HepG2 (cell line): Measurements from ENCODE around the gene GABRR2. TPM values are rescaled to one million over a fixed set of nuclear protein-coding genes. Genes with fewer than 3 reads are reported as not detected.

Experiments
- DR1 ChIP-seq: sonication (generic); formaldehyde crosslinking; IDR thresholded peaks from 2 replicates; pipeline ENCODE4 v1.8.0; 2021; ENCODE audit warnings: mild to moderate bottlenecking, missing genetic modification reagents, inconsistent platforms
- MEIS2 ChIP-seq: sonication (generic); formaldehyde crosslinking; IDR thresholded peaks from 2 replicates; pipeline ENCODE4 v1.9.0; 2021; ENCODE audit warnings: mild to moderate bottlenecking, missing genetic modification reagents
- MTA3 ChIP-seq: sonication (generic); formaldehyde crosslinking; IDR thresholded peaks from 2 replicates; pipeline ENCODE4 v1.4.0; 2020; ENCODE audit warnings: missing genetic modification reagents
- MYC ChIP-seq: sonication (generic); formaldehyde crosslinking; IDR thresholded peaks from 2 replicates; pipeline ENCODE4 v1.9.0; 2021; ENCODE audit warnings: missing genetic modification reagents, borderline replicate concordance
- NFYC ChIP-seq: IDR thresholded peaks from 2 replicates; pipeline ENCODE4 v1.6.1; 2016; ENCODE audit warnings: missing genetic modification reagents, missing compliant biosample characterization
- RARG ChIP-seq: sonication (generic); formaldehyde crosslinking; IDR thresholded peaks from 2 replicates; pipeline ENCODE4 v1.4.0; 2020; ENCODE audit warnings: low read depth, mild to moderate bottlenecking, missing genetic modification reagents
- RCOR2 ChIP-seq: IDR thresholded peaks from 2 replicates; pipeline ENCODE4 v1.6.1; 2016; ENCODE audit warnings: missing biosample characterization, missing genetic modification reagents
- TAF1 ChIP-seq: sonication (generic); formaldehyde crosslinking; IDR thresholded peaks from 2 replicates; pipeline ENCODE4 v1.4.0; 2020; ENCODE audit warnings: missing genetic modification reagents
- TRIM24 ChIP-seq: sonication (generic); formaldehyde crosslinking; IDR thresholded peaks from 2 replicates; pipeline ENCODE4 v1.8.0; 2022; ENCODE audit warnings: mild to moderate bottlenecking, missing genetic modification reagents
- WIZ ChIP-seq: sonication (generic); formaldehyde crosslinking; IDR thresholded peaks from 2 replicates; pipeline ENCODE4 v1.5.1; 2020; ENCODE audit warnings: mild to moderate bottlenecking, missing genetic modification reagents
- ZBTB7A ChIP-seq: sonication (generic); formaldehyde crosslinking; IDR thresholded peaks from 2 replicates; pipeline ENCODE4 v1.8.0; 2022; ENCODE audit warnings: mild to moderate bottlenecking, missing genetic modification reagents
- ZMYM3 ChIP-seq: sonication (generic); formaldehyde crosslinking; IDR thresholded peaks from 2 replicates; pipeline ENCODE4 v1.5.1; 2020; ENCODE audit warnings: mild to moderate bottlenecking, missing genetic modification reagents
- ZNF816 ChIP-seq: sonication (generic); formaldehyde crosslinking; IDR thresholded peaks from 2 replicates; pipeline ENCODE4 v1.8.0; 2022; ENCODE audit warnings: missing genetic modification reagents, mild to moderate bottlenecking, borderline replicate concordance
- polyA plus RNA-seq, 8 experiments: library from polyadenylated mRNA; depleted of rRNA in 3 of 8; stranded (reverse) in 7 of 8; unstranded in 1 of 8; fragments of >200 nt; fragmentation: Illumina TruSeq in 4 of 8; extraction: Trizol in 4 of 8; gene quantifications; 2 replicates each; pipeline versions ENCODE4 v1.2.1 to v1.2.3, GENCODE V29; 2011 to 2016; ENCODE audit warnings: low read depth in 4 of 8, missing spikeins in 1 of 8, mixed read lengths in 1 of 8; ENCODE audit not compliant: insufficient read depth in 1 of 8
- total RNA-seq, 5 experiments: library from RNA; depleted of rRNA; stranded (reverse); fragments of >200 nt; fragmentation: Illumina TruSeq; extraction: Trizol; gene quantifications; 2 replicates each; pipeline ENCODE4 v1.2.3, GENCODE V29; 2016; ENCODE audit warnings: low read depth in 1 of 5
- TF ChIP-seq, protein P1 (sequence below): sonication (generic); formaldehyde crosslinking; IDR thresholded peaks from 2 replicates; pipeline ENCODE4 v1.4.0; 2020; ENCODE audit warnings: missing genetic modification reagents, mild to moderate bottlenecking, borderline replicate concordance
- TF ChIP-seq, protein P2 (sequence below): sonication (generic); formaldehyde crosslinking; conservative IDR thresholded peaks from 2 replicates; pipeline ENCODE4 v1.4.0; 2020; ENCODE audit warnings: mild to moderate bottlenecking, missing genetic modification reagents, moderate library complexity
- TF ChIP-seq, protein P3 (sequence below), 2 experiments: fragments of 450-650 bp in 1 of 2; sonication (generic) in 1 of 2; formaldehyde crosslinking; IDR thresholded peaks; 2 replicates each; pipeline versions ENCODE4 v1.5.0 to v1.8.0; 2020 to 2022; ENCODE audit warnings: mild to moderate bottlenecking in 1 of 2, missing genetic modification reagents in 1 of 2
- TF ChIP-seq, protein P4 (sequence below): sonication (generic); formaldehyde crosslinking; IDR thresholded peaks from 2 replicates; pipeline ENCODE4 v1.4.0; 2020; ENCODE audit warnings: missing genetic modification reagents
- TF ChIP-seq, protein P5 (sequence below): sonication (generic); formaldehyde crosslinking; IDR thresholded peaks from 2 replicates; pipeline ENCODE4 v1.4.0; 2020; ENCODE audit warnings: mild to moderate bottlenecking, missing genetic modification reagents

The GABRR2 gene
- total and polyA plus RNA-seq, 2 of the 13 experiments (the other 11 are each of a cell fraction or from before 2014, with no cell fraction given), result 0.13 TPM; not detected in 1

DNA sequence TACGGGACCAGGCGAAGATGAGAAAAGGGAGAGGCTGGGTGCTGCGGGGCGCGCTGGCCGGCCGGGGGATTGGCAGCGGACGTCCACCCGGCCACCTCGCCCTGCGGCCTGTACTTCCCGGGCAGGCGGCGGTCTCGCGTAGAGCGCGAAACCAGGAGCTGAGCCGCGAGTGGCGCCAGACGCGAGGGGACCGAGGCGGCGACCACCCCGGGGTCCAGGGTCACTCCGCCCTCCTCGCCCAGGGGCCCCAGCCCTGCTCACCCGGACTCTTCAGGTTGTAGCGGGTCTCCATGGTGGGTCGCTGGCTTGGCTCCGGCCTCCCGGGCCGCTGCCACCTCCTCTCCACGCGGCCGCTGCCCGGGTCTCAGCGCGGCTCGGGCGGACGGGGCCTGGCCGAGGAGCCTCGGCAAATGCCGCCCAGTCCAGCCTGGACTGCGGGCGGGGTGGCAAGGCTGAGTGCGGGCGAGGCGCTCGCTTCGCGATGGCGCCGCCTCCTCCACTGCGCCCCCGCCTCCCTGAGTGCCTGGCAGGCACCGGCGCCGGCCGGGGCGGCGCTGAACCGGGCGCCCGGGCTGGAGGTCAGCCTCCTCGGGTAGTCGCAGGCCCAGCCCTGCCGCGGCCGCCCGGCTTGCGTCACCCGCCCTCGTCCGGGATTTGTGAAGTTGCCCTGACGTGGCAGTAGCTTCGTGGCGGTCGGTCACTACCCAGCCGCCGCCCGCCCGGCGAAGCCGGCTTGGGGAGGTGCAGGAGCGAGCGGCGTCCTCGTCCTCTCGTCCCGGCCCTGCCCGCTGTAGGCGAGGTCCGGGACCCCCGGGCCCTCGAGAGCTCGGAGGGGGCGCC is 37.4 kb upstream of the GABRR2 start, which contains the start of gene UBE2J1 (continued):
- TF ChIP-seq, protein P1, sequence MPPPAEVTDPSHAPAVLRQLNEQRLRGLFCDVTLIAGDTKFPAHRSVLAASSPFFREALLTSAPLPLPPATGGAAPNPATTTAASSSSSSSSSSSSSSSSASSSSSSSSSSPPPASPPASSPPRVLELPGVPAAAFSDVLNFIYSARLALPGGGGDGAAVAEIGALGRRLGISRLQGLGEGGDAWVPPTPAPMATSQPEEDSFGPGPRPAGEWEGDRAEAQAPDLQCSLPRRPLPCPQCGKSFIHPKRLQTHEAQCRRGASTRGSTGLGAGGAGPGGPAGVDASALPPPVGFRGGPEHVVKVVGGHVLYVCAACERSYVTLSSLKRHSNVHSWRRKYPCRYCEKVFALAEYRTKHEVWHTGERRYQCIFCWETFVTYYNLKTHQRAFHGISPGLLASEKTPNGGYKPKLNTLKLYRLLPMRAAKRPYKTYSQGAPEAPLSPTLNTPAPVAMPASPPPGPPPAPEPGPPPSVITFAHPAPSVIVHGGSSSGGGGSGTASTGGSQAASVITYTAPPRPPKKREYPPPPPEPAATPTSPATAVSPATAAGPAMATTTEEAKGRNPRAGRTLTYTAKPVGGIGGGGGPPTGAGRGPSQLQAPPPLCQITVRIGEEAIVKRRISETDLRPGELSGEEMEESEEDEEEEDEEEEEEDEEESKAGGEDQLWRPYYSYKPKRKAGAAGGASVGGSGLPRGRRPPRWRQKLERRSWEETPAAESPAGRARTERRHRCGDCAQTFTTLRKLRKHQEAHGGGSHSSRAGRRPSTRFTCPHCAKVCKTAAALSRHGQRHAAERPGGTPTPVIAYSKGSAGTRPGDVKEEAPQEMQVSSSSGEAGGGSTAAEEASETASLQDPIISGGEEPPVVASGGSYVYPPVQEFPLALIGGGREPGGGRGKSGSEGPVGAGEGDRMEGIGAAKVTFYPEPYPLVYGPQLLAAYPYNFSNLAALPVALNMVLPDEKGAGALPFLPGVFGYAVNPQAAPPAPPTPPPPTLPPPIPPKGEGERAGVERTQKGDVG (CRISPR knock-in tag), result no peak
- TF ChIP-seq MTA3, result no peak
- TF ChIP-seq TRIM24 (CRISPR knock-in tag), result no peak
- TF ChIP-seq ZBTB7A (CRISPR knock-in tag), result 0 out of 2 replicates have a peak, but pooled peaks have one; percentile 41
- TF ChIP-seq, protein P2, sequence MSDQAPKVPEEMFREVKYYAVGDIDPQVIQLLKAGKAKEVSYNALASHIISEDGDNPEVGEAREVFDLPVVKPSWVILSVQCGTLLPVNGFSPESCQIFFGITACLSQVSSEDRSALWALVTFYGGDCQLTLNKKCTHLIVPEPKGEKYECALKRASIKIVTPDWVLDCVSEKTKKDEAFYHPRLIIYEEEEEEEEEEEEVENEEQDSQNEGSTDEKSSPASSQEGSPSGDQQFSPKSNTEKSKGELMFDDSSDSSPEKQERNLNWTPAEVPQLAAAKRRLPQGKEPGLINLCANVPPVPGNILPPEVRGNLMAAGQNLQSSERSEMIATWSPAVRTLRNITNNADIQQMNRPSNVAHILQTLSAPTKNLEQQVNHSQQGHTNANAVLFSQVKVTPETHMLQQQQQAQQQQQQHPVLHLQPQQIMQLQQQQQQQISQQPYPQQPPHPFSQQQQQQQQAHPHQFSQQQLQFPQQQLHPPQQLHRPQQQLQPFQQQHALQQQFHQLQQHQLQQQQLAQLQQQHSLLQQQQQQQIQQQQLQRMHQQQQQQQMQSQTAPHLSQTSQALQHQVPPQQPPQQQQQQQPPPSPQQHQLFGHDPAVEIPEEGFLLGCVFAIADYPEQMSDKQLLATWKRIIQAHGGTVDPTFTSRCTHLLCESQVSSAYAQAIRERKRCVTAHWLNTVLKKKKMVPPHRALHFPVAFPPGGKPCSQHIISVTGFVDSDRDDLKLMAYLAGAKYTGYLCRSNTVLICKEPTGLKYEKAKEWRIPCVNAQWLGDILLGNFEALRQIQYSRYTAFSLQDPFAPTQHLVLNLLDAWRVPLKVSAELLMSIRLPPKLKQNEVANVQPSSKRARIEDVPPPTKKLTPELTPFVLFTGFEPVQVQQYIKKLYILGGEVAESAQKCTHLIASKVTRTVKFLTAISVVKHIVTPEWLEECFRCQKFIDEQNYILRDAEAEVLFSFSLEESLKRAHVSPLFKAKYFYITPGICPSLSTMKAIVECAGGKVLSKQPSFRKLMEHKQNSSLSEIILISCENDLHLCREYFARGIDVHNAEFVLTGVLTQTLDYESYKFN, result 0 out of 2 replicates have a peak, but pooled peaks have one; percentile 21
- TF ChIP-seq MEIS2 (CRISPR knock-in tag), result peak; percentile 44
- TF ChIP-seq, protein P3, sequence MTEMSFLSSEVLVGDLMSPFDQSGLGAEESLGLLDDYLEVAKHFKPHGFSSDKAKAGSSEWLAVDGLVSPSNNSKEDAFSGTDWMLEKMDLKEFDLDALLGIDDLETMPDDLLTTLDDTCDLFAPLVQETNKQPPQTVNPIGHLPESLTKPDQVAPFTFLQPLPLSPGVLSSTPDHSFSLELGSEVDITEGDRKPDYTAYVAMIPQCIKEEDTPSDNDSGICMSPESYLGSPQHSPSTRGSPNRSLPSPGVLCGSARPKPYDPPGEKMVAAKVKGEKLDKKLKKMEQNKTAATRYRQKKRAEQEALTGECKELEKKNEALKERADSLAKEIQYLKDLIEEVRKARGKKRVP (CRISPR knock-in tag; IDR thresholded peaks at IDR 0.05), result peak in 1 of 2 experiments; percentile 94; a peak in 2 of 4 replicates
- TF ChIP-seq RCOR2 (CRISPR knock-in tag), result no peak
- TF ChIP-seq DR1 (CRISPR knock-in tag), result no peak; the same call in 1 of the 2 replicates
- TF ChIP-seq MYC (CRISPR knock-in tag), result peak; percentile 73
- TF ChIP-seq, protein P4, sequence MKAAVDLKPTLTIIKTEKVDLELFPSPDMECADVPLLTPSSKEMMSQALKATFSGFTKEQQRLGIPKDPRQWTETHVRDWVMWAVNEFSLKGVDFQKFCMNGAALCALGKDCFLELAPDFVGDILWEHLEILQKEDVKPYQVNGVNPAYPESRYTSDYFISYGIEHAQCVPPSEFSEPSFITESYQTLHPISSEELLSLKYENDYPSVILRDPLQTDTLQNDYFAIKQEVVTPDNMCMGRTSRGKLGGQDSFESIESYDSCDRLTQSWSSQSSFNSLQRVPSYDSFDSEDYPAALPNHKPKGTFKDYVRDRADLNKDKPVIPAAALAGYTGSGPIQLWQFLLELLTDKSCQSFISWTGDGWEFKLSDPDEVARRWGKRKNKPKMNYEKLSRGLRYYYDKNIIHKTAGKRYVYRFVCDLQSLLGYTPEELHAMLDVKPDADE (CRISPR knock-in tag), result no peak
- peak; percentile 54; the same call in 1 of the 2 replicates for TF ChIP-seq ZNF816 (CRISPR knock-in tag)
- TF ChIP-seq TAF1, result peak; percentile 87
- no peak for TF ChIP-seq ZMYM3 (CRISPR knock-in tag)
- TF ChIP-seq, protein P5, sequence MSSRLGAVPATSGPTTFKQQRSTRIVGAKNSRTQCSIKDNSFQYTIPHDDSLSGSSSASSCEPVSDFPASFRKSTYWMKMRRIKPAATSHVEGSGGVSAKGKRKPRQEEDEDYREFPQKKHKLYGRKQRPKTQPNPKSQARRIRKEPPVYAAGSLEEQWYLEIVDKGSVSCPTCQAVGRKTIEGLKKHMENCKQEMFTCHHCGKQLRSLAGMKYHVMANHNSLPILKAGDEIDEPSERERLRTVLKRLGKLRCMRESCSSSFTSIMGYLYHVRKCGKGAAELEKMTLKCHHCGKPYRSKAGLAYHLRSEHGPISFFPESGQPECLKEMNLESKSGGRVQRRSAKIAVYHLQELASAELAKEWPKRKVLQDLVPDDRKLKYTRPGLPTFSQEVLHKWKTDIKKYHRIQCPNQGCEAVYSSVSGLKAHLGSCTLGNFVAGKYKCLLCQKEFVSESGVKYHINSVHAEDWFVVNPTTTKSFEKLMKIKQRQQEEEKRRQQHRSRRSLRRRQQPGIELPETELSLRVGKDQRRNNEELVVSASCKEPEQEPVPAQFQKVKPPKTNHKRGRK (CRISPR knock-in tag), result peak; percentile 50; the same call in 1 of the 2 replicates
- peak; percentile 62; the same call in 1 of the 2 replicates for TF ChIP-seq RARG (CRISPR knock-in tag)
- TF ChIP-seq NFYC (CRISPR knock-in tag), result 0 out of 2 replicates have a peak, but pooled peaks have one; percentile 33
- no peak for TF ChIP-seq WIZ (CRISPR knock-in tag)
